KMS-11 (cell line): Measurements from ENCODE around the gene PLEKHA3.

ENCODE experiments used
- H2AFZ ChIP-seq: fragments of 200-600 bp; sonication (generic); 2 replicates; pipeline ENCODE4 v1.6.1; 2016; ENCODE audit warnings: antibody characterized with exemption, mixed run types, low read depth
- H3K27ac ChIP-seq: fragments of 200-600 bp; sonication (generic); 2 replicates; pipeline ENCODE4 v1.6.1; 2016; ENCODE audit warnings: mild to moderate bottlenecking, mixed run types
- H3K27me3 ChIP-seq: fragments of 200-600 bp; sonication (generic); 2 replicates; pipeline ENCODE4 v1.6.1; 2017; ENCODE audit warnings: mild to moderate bottlenecking, low read depth, mixed run types, moderate library complexity; ENCODE audit not compliant: insufficient read depth
- H3K36me3 ChIP-seq: fragments of 200-600 bp; sonication (generic); 2 replicates; pipeline ENCODE4 v1.6.1; 2017; ENCODE audit warnings: mild to moderate bottlenecking, mixed run types; ENCODE audit not compliant: insufficient read depth
- H3K4me1 ChIP-seq: fragments of 200-600 bp; sonication (generic); 2 replicates; pipeline ENCODE4 v1.6.1; 2016; ENCODE audit warnings: mild to moderate bottlenecking, low read depth, mixed run types; ENCODE audit not compliant: poor library complexity, severe bottlenecking
- H3K4me2 ChIP-seq: fragments of 200-600 bp; sonication (generic); 2 replicates; pipeline ENCODE4 v1.7.0; 2016; ENCODE audit warnings: mild to moderate bottlenecking, mixed run types
- H3K4me3 ChIP-seq: fragments of 200-600 bp; sonication (generic); IDR thresholded peaks from 2 replicates; pipeline ENCODE4 v1.6.1; 2017; ENCODE audit warnings: low read depth, low read length, mixed read lengths; ENCODE audit not compliant: insufficient read depth
- H3K79me2 ChIP-seq: fragments of 200-600 bp; sonication (generic); 2 replicates; pipeline ENCODE4 v1.6.1; 2016; ENCODE audit warnings: low read depth, mixed run types; ENCODE audit not compliant: insufficient read depth
- H3K9ac ChIP-seq: fragments of 200-600 bp; sonication (generic); 2 replicates; pipeline ENCODE4 v1.6.1; 2016; ENCODE audit warnings: mild to moderate bottlenecking, mixed run types
- H4K20me1 ChIP-seq: fragments of 200-600 bp; sonication (generic); 2 replicates; pipeline ENCODE4 v1.6.1; 2016; ENCODE audit warnings: mild to moderate bottlenecking, mixed run types; ENCODE audit not compliant: insufficient read depth
- TF ChIP-seq, protein P1 (sequence below): fragments of 200-600 bp; sonication (generic); conservative IDR thresholded peaks from 2 replicates; pipeline ENCODE4 v1.6.1; 2017; ENCODE audit warnings: low read depth, mild to moderate bottlenecking, antibody characterized with exemption, low read length, moderate library complexity, mixed read lengths

Gene PLEKHA3

DNA sequence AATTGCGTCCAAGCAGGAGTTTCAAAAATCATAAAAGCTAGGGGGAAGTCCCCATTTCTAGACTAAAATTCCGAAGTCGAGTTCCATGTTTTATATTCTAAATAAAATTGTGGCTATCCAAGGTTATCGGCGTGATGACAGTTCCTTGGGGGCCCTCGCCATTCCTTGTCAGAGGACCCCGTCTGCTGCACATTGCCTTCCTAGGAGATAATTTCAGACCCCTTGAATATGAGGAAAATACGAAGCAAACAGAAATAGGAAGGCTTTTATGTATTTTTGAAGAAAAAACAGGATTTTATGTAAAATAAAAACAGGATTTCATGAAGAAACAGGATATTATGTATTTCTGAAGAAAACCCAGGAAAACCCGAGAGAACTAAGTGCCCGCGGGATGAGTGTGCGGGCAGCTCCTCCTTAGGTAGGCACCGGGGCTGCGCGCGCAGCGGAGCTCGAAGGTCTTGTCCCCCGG lies 465 bp upstream of the PLEKHA3 start:
- peak overlapping the region; percentile 89 for H3K4me2 ChIP-seq
- H3K9ac ChIP-seq = peak overlapping the region; percentile 55; the same call in 1 of the 2 replicates
- TF ChIP-seq, protein P1, sequence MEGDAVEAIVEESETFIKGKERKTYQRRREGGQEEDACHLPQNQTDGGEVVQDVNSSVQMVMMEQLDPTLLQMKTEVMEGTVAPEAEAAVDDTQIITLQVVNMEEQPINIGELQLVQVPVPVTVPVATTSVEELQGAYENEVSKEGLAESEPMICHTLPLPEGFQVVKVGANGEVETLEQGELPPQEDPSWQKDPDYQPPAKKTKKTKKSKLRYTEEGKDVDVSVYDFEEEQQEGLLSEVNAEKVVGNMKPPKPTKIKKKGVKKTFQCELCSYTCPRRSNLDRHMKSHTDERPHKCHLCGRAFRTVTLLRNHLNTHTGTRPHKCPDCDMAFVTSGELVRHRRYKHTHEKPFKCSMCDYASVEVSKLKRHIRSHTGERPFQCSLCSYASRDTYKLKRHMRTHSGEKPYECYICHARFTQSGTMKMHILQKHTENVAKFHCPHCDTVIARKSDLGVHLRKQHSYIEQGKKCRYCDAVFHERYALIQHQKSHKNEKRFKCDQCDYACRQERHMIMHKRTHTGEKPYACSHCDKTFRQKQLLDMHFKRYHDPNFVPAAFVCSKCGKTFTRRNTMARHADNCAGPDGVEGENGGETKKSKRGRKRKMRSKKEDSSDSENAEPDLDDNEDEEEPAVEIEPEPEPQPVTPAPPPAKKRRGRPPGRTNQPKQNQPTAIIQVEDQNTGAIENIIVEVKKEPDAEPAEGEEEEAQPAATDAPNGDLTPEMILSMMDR = no peak
- H3K27ac ChIP-seq = peak overlapping the region; percentile 38
- peak overlapping the region; percentile 51 for H3K4me3 ChIP-seq
- peaks cover 22% of the 10 kb centered on the region; the same call in 1 of the 2 replicates for H3K79me2 ChIP-seq
- H2AFZ ChIP-seq = peak overlapping the region; percentile 99
- H3K36me3 ChIP-seq = no peaks in the 10 kb centered on the region
- H3K27me3 ChIP-seq = no peaks in the 10 kb centered on the region
- H3K4me1 ChIP-seq = peaks cover 38% of the 10 kb centered on the region
- no peaks in the 10 kb centered on the region for H4K20me1 ChIP-seq

DNA sequence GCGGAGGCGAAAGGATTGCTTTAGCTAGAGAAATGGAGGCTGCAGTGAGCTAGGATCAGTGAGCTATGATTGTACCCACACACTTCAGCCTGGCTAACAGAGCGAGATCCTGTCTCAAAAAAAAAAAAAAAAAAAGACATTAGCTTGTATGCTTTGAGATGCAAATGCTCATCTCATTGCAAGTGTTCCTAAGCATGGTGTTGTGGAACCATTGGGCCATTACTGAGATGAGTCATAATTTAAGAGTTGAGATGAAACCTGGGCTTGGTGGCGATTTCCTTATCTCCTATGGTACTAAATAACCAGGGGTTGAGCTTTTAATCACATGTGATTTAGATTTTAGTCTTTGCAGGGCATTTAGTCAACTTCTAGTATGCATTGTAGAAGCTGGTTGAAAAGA lies 2.2 kb downstream of the PLEKHA3 start:
- Histone ChIP-seq H3K4me3 (no peak overlapping the region), H3K9ac (no peak overlapping the region), H3K27ac (no peak overlapping the region), H3K79me2 (peaks cover 22% of the 10 kb centered on the region; the same call in 1 of the 2 replicates), H3K36me3 (no peaks in the 10 kb centered on the region), H4K20me1 (no peaks in the 10 kb centered on the region), H3K4me1 (peaks cover 32% of the 10 kb centered on the region), H3K4me2 (peak overlapping the region; percentile 97; the same call in 1 of the 2 replicates), H2AFZ (no peak overlapping the region), H3K27me3 (no peaks in the 10 kb centered on the region)
- TF ChIP-seq, protein P1 = no peak

GRCh38 chr2:178484245-178485041 lies 4.2 kb downstream of the PLEKHA3 start:
- TF ChIP-seq, protein P1 = no peak
- H4K20me1 ChIP-seq = no peaks in the 10 kb centered on the region
- H3K27me3 ChIP-seq = no peaks in the 10 kb centered on the region
- H3K4me3 ChIP-seq = no peak overlapping the region
- H2AFZ ChIP-seq = no peak overlapping the region
- no peak overlapping the region for H3K4me2 ChIP-seq
- peaks cover 22% of the 10 kb centered on the region; the same call in 1 of the 2 replicates for H3K79me2 ChIP-seq
- H3K36me3 ChIP-seq = no peaks in the 10 kb centered on the region
- H3K4me1 ChIP-seq = peaks cover 24% of the 10 kb centered on the region
- H3K9ac ChIP-seq = no peak overlapping the region
- no peak overlapping the region for H3K27ac ChIP-seq

GRCh38 chr2:178485356-178485755 lies 5.1 kb downstream of the PLEKHA3 start:
- H3K79me2 ChIP-seq = peaks cover 22% of the 10 kb centered on the region; the same call in 1 of the 2 replicates
- TF ChIP-seq, protein P1 = no peak
- H3K4me2 ChIP-seq = no peak overlapping the region
- no peaks in the 10 kb centered on the region for H3K27me3 ChIP-seq
- no peaks in the 10 kb centered on the region for H4K20me1 ChIP-seq
- H3K36me3 ChIP-seq = no peaks in the 10 kb centered on the region
- H3K9ac ChIP-seq = no peak overlapping the region
- no peak overlapping the region for H3K27ac ChIP-seq
- no peak overlapping the region for H2AFZ ChIP-seq
- peaks cover 19% of the 10 kb centered on the region for H3K4me1 ChIP-seq
- H3K4me3 ChIP-seq = no peak overlapping the region
